HG02642 (cell line): ENCODE measurements around the gene SLC35G6.
"Not testable (repeated sequence)": the region's sequence is repeated elsewhere in the genome, so short reads cannot be mapped to it uniquely, and the experiment has no call there.

Source experiments
- ATAC-seq: cut with Tn5 transposase; IDR thresholded peaks from one replicate; pipeline ENCODE4 v1.9.1; 2021; ENCODE audit warnings: mild to moderate bottlenecking; ENCODE audit not compliant: unreplicated experiment, poor library complexity

Gene SLC35G6

GRCh38 chr17:7477392-7478275, 3.6 kb upstream of the SLC35G6 start:
- no peak for ATAC-seq

- no peak for ATAC-seq
These were observed 2.7 kb upstream of the SLC35G6 start for GRCh38 chr17:7478276-7479212.

GRCh38 chr17:7479213-7480088, 1.8 kb upstream of the SLC35G6 start, which contains the start of gene ZBTB4:
Gene ZBTB4, minus strand, starts transcription at chr17:7479631. Its CDS starts 12,830 bp downstream, at chr17:7466801.
- no peak for ATAC-seq

- ATAC-seq, result no peak
These were observed 1.2 kb upstream of the SLC35G6 start for GRCh38 chr17:7480089-7480384.

- ATAC-seq, result not testable (repeated sequence)
These were observed 846 bp downstream of the SLC35G6 start for GRCh38 chr17:7481842-7482741.

- not testable (repeated sequence) for ATAC-seq
These were observed 1.5 kb downstream of the SLC35G6 start for GRCh38 chr17:7482742-7483088.

- peak; percentile 43 for ATAC-seq
These were observed 2.2 kb downstream of the SLC35G6 start for GRCh38 chr17:7483255-7484066.

GRCh38 chr17:7484067-7484918, 3.0 kb downstream of the SLC35G6 start, which contains the start of gene POLR2A:
Gene POLR2A, plus strand, starts transcription at chr17:7484366.
- ATAC-seq, result peak; percentile 68

GRCh38 chr17:7484919-7485377, 3.7 kb downstream of the SLC35G6 start:
- ATAC-seq, result no peak

- ATAC-seq, result no peak
These were observed 4.9 kb downstream of the SLC35G6 start for GRCh38 chr17:7486181-7486580.

- no peak for ATAC-seq
These were observed 8.9 kb downstream of the SLC35G6 start for GRCh38 chr17:7490144-7490543.

- no peak for ATAC-seq
These were observed 10.3 kb downstream of the SLC35G6 start for GRCh38 chr17:7491583-7491982.

- no peak for ATAC-seq
These were observed 12.7 kb downstream of the SLC35G6 start for GRCh38 chr17:7493941-7494340.

- no peak for ATAC-seq
These were observed 14.7 kb downstream of the SLC35G6 start for GRCh38 chr17:7495906-7496434.

GRCh38 chr17:7496470-7497183, 15.4 kb downstream of the SLC35G6 start:
- no peak for ATAC-seq

GRCh38 chr17:7497228-7497627, 16.0 kb downstream of the SLC35G6 start:
- ATAC-seq, result no peak
